HepG2 (cell line): Measurements from ENCODE around the gene ELOVL2. TPM values are rescaled to one million over a fixed set of nuclear protein-coding genes. Genes with fewer than 3 reads are reported as not detected.

Experiments used
- ASH2L ChIP-seq: fragments of 300-600, 200-600 bp; sonication (generic); IDR thresholded peaks from 2 replicates; pipeline ENCODE4 v1.7.0; 2017; ENCODE audit warnings: low read depth, mild to moderate bottlenecking, moderate library complexity, mixed read lengths, low read length; ENCODE audit not compliant: insufficient read length
- GFI1 ChIP-seq: sonication (generic); formaldehyde crosslinking; IDR thresholded peaks from 2 replicates; pipeline ENCODE4 v1.5.0; 2020; ENCODE audit warnings: missing genetic modification reagents, mild to moderate bottlenecking, borderline replicate concordance
- HHEX ChIP-seq: IDR thresholded peaks from 2 replicates; pipeline ENCODE4 v1.6.1; 2016; ENCODE audit warnings: control low read depth
- HNRNPLL ChIP-seq: fragments of 200-400 bp; formaldehyde crosslinking; IDR thresholded peaks from 2 replicates; pipeline ENCODE4 v1.6.1; 2017; ENCODE audit warnings: mild to moderate bottlenecking, low read depth, low read length; ENCODE audit not compliant: poor library complexity, severe bottlenecking
- MIER2 ChIP-seq: IDR thresholded peaks from 2 replicates; pipeline ENCODE4 v1.6.1; 2016; ENCODE audit warnings: missing biosample characterization, missing genetic modification reagents
- RARA ChIP-seq: IDR thresholded peaks from 2 replicates; pipeline ENCODE4 v1.6.1; 2016; ENCODE audit warnings: missing genetic modification reagents, missing compliant biosample characterization
- RARG ChIP-seq: sonication (generic); formaldehyde crosslinking; IDR thresholded peaks from 2 replicates; pipeline ENCODE4 v1.4.0; 2020; ENCODE audit warnings: low read depth, mild to moderate bottlenecking, missing genetic modification reagents
- SRSF4 ChIP-seq: fragments of 200-400 bp; formaldehyde crosslinking; IDR thresholded peaks from one replicate; pipeline ENCODE4 v1.6.1; 2018; ENCODE audit warnings: mild to moderate bottlenecking, low read depth, low read length, moderate library complexity; ENCODE audit not compliant: poor library complexity, severe bottlenecking
- STAT5B ChIP-seq: sonication (generic); formaldehyde crosslinking; IDR thresholded peaks from 2 replicates; pipeline ENCODE4 v1.4.0; 2020; ENCODE audit warnings: missing genetic modification reagents
- THAP11 ChIP-seq: IDR thresholded peaks from 2 replicates; pipeline ENCODE4 v1.6.1; 2016; ENCODE audit warnings: missing biosample characterization, missing genetic modification reagents
- ZNF292 ChIP-seq: sonication (generic); formaldehyde crosslinking; IDR thresholded peaks from 2 replicates; pipeline ENCODE4 v1.8.1; 2022; ENCODE audit warnings: mild to moderate bottlenecking, low read depth, missing genetic modification reagents, borderline replicate concordance
- ZNF3 ChIP-seq: IDR thresholded peaks from 2 replicates; pipeline ENCODE4 v1.7.0; 2017; ENCODE audit warnings: inconsistent platforms
- ZNF530 ChIP-seq: sonication (generic); formaldehyde crosslinking; IDR thresholded peaks from 2 replicates; pipeline ENCODE4 v1.5.0; 2020; ENCODE audit warnings: low read depth, mild to moderate bottlenecking, missing genetic modification reagents
- polyA plus RNA-seq, 8 experiments: library from polyadenylated mRNA; depleted of rRNA in 3 of 8; stranded (reverse) in 7 of 8; unstranded in 1 of 8; fragments of >200 nt; fragmentation: Illumina TruSeq in 4 of 8; extraction: Trizol in 4 of 8; gene quantifications; 2 replicates each; pipeline versions ENCODE4 v1.2.1 to v1.2.3, GENCODE V29; 2011 to 2016; ENCODE audit warnings: low read depth in 4 of 8, missing spikeins in 1 of 8, mixed read lengths in 1 of 8; ENCODE audit not compliant: insufficient read depth in 1 of 8
- total RNA-seq, 5 experiments: library from RNA; depleted of rRNA; stranded (reverse); fragments of >200 nt; fragmentation: Illumina TruSeq; extraction: Trizol; gene quantifications; 2 replicates each; pipeline ENCODE4 v1.2.3, GENCODE V29; 2016; ENCODE audit warnings: low read depth in 1 of 5
- TF ChIP-seq, protein P1 (sequence below): sonication (generic); formaldehyde crosslinking; IDR thresholded peaks from 2 replicates; pipeline ENCODE4 v1.8.0; 2022; ENCODE audit warnings: mild to moderate bottlenecking, missing genetic modification reagents; ENCODE audit not compliant: insufficient replicate concordance
- TF ChIP-seq, protein P2 (sequence below): sonication (generic); formaldehyde crosslinking; IDR thresholded peaks from 2 replicates; pipeline ENCODE4 v1.4.0; 2020; ENCODE audit warnings: missing genetic modification reagents
- TF ChIP-seq, protein P3 (sequence below): IDR thresholded peaks from 2 replicates; pipeline ENCODE4 v1.6.1; 2012; ENCODE audit warnings: low read length, improper control_type of control experiment
- TF ChIP-seq, protein P4 (sequence below): sonication (generic); formaldehyde crosslinking; IDR thresholded peaks from 2 replicates; pipeline ENCODE4 v1.4.0; 2020; ENCODE audit warnings: mild to moderate bottlenecking, missing genetic modification reagents
- TF ChIP-seq, protein P5 (sequence below): sonication (generic); formaldehyde crosslinking; IDR thresholded peaks from 2 replicates; pipeline ENCODE4 v1.5.1; 2020; ENCODE audit warnings: missing genetic modification reagents, mild to moderate bottlenecking, borderline replicate concordance

ELOVL2 gene
- total and polyA plus RNA-seq, 2 of the 13 experiments (the other 11 are each of a cell fraction or from before 2014, with no cell fraction given): 43.6 to 65.4 TPM

DNA sequence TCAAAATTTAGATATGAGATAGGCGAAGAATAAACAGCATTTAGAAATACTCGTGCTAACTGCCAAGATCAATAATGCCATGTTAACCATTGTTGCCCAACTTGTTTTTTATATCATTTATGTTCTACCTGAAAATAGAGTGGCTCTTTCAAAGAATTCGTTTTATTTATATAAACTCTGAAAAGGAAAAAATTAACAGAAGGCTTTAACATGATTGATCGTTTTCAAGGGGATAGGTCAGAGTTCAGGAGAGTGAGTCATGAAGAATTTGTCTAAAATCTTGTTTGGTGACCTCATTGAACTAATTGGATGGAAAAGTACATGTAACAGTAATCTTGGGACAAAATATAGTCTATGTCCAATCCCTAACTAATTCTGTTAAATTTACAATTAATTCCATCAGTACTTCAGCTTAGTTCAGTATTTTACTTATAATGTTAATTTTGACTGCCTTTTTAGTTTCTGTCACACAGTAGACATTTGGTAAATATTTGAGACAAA, 11.1 kb upstream of the ELOVL2 start (continued):
- TF ChIP-seq, protein P1, sequence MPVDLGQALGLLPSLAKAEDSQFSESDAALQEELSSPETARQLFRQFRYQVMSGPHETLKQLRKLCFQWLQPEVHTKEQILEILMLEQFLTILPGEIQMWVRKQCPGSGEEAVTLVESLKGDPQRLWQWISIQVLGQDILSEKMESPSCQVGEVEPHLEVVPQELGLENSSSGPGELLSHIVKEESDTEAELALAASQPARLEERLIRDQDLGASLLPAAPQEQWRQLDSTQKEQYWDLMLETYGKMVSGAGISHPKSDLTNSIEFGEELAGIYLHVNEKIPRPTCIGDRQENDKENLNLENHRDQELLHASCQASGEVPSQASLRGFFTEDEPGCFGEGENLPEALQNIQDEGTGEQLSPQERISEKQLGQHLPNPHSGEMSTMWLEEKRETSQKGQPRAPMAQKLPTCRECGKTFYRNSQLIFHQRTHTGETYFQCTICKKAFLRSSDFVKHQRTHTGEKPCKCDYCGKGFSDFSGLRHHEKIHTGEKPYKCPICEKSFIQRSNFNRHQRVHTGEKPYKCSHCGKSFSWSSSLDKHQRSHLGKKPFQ (CRISPR knock-in tag): no peak
- TF ChIP-seq HHEX (CRISPR knock-in tag): no peak
- TF ChIP-seq GFI1: no peak
- peak; percentile 91 for TF ChIP-seq RARA (CRISPR knock-in tag)
- no peak for TF ChIP-seq RARG
- no peak for TF ChIP-seq STAT5B (CRISPR knock-in tag)
- no peak for TF ChIP-seq SRSF4
- no peak for TF ChIP-seq ZNF292
- peak; percentile 68 for TF ChIP-seq ASH2L
- TF ChIP-seq ZNF530 (CRISPR knock-in tag): no peak
- TF ChIP-seq, protein P2, sequence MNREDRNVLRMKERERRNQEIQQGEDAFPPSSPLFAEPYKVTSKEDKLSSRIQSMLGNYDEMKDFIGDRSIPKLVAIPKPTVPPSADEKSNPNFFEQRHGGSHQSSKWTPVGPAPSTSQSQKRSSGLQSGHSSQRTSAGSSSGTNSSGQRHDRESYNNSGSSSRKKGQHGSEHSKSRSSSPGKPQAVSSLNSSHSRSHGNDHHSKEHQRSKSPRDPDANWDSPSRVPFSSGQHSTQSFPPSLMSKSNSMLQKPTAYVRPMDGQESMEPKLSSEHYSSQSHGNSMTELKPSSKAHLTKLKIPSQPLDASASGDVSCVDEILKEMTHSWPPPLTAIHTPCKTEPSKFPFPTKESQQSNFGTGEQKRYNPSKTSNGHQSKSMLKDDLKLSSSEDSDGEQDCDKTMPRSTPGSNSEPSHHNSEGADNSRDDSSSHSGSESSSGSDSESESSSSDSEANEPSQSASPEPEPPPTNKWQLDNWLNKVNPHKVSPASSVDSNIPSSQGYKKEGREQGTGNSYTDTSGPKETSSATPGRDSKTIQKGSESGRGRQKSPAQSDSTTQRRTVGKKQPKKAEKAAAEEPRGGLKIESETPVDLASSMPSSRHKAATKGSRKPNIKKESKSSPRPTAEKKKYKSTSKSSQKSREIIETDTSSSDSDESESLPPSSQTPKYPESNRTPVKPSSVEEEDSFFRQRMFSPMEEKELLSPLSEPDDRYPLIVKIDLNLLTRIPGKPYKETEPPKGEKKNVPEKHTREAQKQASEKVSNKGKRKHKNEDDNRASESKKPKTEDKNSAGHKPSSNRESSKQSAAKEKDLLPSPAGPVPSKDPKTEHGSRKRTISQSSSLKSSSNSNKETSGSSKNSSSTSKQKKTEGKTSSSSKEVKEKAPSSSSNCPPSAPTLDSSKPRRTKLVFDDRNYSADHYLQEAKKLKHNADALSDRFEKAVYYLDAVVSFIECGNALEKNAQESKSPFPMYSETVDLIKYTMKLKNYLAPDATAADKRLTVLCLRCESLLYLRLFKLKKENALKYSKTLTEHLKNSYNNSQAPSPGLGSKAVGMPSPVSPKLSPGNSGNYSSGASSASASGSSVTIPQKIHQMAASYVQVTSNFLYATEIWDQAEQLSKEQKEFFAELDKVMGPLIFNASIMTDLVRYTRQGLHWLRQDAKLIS (CRISPR knock-in tag): no peak
- TF ChIP-seq ZNF3 (CRISPR knock-in tag): no peak
- TF ChIP-seq THAP11 (CRISPR knock-in tag): no peak; the same call in 1 of the 2 replicates
- no peak for TF ChIP-seq MIER2 (CRISPR knock-in tag)
- TF ChIP-seq HNRNPLL: no peak
- TF ChIP-seq, protein P3, sequence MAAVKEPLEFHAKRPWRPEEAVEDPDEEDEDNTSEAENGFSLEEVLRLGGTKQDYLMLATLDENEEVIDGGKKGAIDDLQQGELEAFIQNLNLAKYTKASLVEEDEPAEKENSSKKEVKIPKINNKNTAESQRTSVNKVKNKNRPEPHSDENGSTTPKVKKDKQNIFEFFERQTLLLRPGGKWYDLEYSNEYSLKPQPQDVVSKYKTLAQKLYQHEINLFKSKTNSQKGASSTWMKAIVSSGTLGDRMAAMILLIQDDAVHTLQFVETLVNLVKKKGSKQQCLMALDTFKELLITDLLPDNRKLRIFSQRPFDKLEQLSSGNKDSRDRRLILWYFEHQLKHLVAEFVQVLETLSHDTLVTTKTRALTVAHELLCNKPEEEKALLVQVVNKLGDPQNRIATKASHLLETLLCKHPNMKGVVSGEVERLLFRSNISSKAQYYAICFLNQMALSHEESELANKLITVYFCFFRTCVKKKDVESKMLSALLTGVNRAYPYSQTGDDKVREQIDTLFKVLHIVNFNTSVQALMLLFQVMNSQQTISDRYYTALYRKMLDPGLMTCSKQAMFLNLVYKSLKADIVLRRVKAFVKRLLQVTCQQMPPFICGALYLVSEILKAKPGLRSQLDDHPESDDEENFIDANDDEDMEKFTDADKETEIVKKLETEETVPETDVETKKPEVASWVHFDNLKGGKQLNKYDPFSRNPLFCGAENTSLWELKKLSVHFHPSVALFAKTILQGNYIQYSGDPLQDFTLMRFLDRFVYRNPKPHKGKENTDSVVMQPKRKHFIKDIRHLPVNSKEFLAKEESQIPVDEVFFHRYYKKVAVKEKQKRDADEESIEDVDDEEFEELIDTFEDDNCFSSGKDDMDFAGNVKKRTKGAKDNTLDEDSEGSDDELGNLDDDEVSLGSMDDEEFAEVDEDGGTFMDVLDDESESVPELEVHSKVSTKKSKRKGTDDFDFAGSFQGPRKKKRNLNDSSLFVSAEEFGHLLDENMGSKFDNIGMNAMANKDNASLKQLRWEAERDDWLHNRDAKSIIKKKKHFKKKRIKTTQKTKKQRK: no peak
- TF ChIP-seq, protein P4, sequence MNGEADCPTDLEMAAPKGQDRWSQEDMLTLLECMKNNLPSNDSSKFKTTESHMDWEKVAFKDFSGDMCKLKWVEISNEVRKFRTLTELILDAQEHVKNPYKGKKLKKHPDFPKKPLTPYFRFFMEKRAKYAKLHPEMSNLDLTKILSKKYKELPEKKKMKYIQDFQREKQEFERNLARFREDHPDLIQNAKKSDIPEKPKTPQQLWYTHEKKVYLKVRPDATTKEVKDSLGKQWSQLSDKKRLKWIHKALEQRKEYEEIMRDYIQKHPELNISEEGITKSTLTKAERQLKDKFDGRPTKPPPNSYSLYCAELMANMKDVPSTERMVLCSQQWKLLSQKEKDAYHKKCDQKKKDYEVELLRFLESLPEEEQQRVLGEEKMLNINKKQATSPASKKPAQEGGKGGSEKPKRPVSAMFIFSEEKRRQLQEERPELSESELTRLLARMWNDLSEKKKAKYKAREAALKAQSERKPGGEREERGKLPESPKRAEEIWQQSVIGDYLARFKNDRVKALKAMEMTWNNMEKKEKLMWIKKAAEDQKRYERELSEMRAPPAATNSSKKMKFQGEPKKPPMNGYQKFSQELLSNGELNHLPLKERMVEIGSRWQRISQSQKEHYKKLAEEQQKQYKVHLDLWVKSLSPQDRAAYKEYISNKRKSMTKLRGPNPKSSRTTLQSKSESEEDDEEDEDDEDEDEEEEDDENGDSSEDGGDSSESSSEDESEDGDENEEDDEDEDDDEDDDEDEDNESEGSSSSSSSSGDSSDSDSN (CRISPR knock-in tag): no peak
- TF ChIP-seq, protein P5, sequence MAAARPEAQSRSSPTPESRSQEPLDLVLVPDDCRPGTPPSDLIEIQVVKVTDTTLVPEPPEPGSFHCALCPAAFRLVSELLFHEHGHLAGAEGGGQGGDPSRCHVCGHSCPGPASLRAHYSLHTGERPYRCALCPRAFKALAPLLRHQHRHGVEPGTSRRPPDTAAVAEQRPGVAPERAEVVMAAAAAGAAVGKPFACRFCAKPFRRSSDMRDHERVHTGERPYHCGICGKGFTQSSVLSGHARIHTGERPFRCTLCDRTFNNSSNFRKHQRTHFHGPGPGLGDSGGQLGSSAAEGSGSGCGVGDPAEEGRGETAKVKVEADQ (CRISPR knock-in tag): no peak
